Endothelial cell of umbilical vein (primary cell): ENCODE results near the gene HHEX. TPM values are rescaled to one million over a fixed set of nuclear protein-coding genes. Genes with fewer than 3 reads are reported as not detected.

Source experiments
- BruUV-seq: library from RNA; stranded (reverse); fragments of 400-500 nt; replicated peaks from 2 replicates; lab custom pipeline; 2021; lab: Mats Ljungman, UMichigan
- CTCF ChIA-PET: fragments of 300-600, 350-600 bp; sonication (Branson Sonifier 250); formaldehyde crosslinking; loops from one replicate; lab custom pipeline; 2021; ENCODE audit warnings: antibody characterized with exemption, inconsistent platforms; lab: Charles Lee
- POLR2A ChIA-PET: fragments of 300-600, 350-600 bp; sonication (Branson Sonifier 250); formaldehyde crosslinking; loops from one replicate; lab custom pipeline; 2021; ENCODE audit warnings: antibody characterized with exemption, inconsistent platforms; lab: Charles Lee
- DNase-seq: peaks from one replicate; pipeline ENCODE4 v3.0.0-alpha.2; 2011; ENCODE audit warnings: low read depth, low spot score
- FAIRE-seq: peaks from 2 replicates; lab custom pipeline; 2011; peaks lifted over from hg19 to GRCh38; lab: Jason Lieb, UNC
- H2AFZ ChIP-seq: 2 replicates; pipeline ENCODE4 v1.6.0; 2012; ENCODE audit warnings: low read depth, low read length, control low read depth, inconsistent platforms
- H3K27ac ChIP-seq: 2 replicates; pipeline ENCODE4 v1.5.1; 2011; ENCODE audit warnings: low read depth, mild to moderate bottlenecking, control low read depth, low read length, moderate library complexity; ENCODE audit not compliant: insufficient read depth
- H3K27me3 ChIP-seq, 2 experiments: 2 replicates each; pipeline versions ENCODE4 v1.6.0 to v1.6.1; 2011; ENCODE audit warnings: low read length in 2 of 2, mixed read lengths in 1 of 2; ENCODE audit not compliant: control insufficient read depth in 2 of 2, insufficient read depth in 2 of 2
- H3K36me3 ChIP-seq, 2 experiments: 2 replicates in 1 of 2; 3 replicates in 1 of 2; pipeline ENCODE4 v1.5.1; 2011; ENCODE audit warnings: low read length in 2 of 2, mild to moderate bottlenecking in 1 of 2, moderate library complexity in 1 of 2; ENCODE audit not compliant: control insufficient read depth in 2 of 2, insufficient read depth in 2 of 2; ENCODE audit errors: extremely low read depth in 1 of 2
- H3K4me1 ChIP-seq: 3 replicates; pipeline ENCODE4 v1.5.1; 2011; ENCODE audit warnings: mild to moderate bottlenecking, low read length; ENCODE audit not compliant: control insufficient read depth, insufficient read depth; ENCODE audit errors: extremely low read depth
- H3K4me2 ChIP-seq: 2 replicates; pipeline ENCODE4 v1.6.1; 2011; ENCODE audit warnings: low read length, control low read depth, mixed read lengths; ENCODE audit not compliant: insufficient read depth
- H3K4me3 ChIP-seq, 3 experiments: fragments of 200-600 bp in 1 of 3; sonication (generic), shearing (Covaris generic) in 1 of 3; replicated peaks in 1 of 3; 2 replicates each; pipeline ENCODE4 v1.5.1; 2011 to 2016; ENCODE audit warnings: control low read depth in 3 of 3, low read length in 3 of 3, mild to moderate bottlenecking in 2 of 3, inconsistent platforms in 1 of 3, low read depth in 1 of 3, moderate library complexity in 1 of 3; ENCODE audit not compliant: insufficient read depth in 1 of 3
- H3K79me2 ChIP-seq: 2 replicates; pipeline ENCODE4 v1.6.0; 2012; ENCODE audit warnings: low read length, inconsistent platforms; ENCODE audit not compliant: control insufficient read depth, insufficient read depth
- H3K9ac ChIP-seq: replicated peaks from 2 replicates; pipeline ENCODE3; 2011; ENCODE audit warnings: low read length, control low read depth; ENCODE audit not compliant: insufficient read depth; ENCODE audit errors: extremely low read depth
- H3K9me1 ChIP-seq: replicated peaks from 3 replicates; pipeline ENCODE4 v1.6.0; 2011; ENCODE audit warnings: mild to moderate bottlenecking, low read length; ENCODE audit not compliant: control insufficient read depth, insufficient read depth; ENCODE audit errors: extremely low read depth
- H3K9me3 ChIP-seq: replicated peaks from 2 replicates; pipeline ENCODE4 v1.5.1; 2012; ENCODE audit warnings: low read length, inconsistent platforms; ENCODE audit not compliant: control insufficient read depth, insufficient read depth
- H4K20me1 ChIP-seq: replicated peaks from 2 replicates; pipeline ENCODE3; 2011; ENCODE audit warnings: mild to moderate bottlenecking, low read length; ENCODE audit not compliant: control insufficient read depth, insufficient read depth; ENCODE audit errors: extremely low read depth
- EZH2 ChIP-seq: IDR thresholded peaks from 2 replicates; pipeline ENCODE4 v1.6.1; 2012; ENCODE audit warnings: borderline replicate concordance, low read depth, mild to moderate bottlenecking, moderate library complexity, low read length, inconsistent platforms; ENCODE audit not compliant: severe bottlenecking
- FOS ChIP-seq: IDR thresholded peaks from 2 replicates; pipeline ENCODE4 v1.6.1; 2011; ENCODE audit warnings: mild to moderate bottlenecking, low read length, moderate library complexity, borderline replicate concordance; ENCODE audit not compliant: insufficient read depth
- GATA2 ChIP-seq: IDR thresholded peaks from 2 replicates; pipeline ENCODE4 v1.7.0; 2011; ENCODE audit warnings: low read depth, mild to moderate bottlenecking, moderate library complexity, mixed read lengths, low read length; ENCODE audit not compliant: insufficient read length, insufficient read depth
- JUN ChIP-seq: IDR thresholded peaks from 2 replicates; pipeline ENCODE4 v1.6.1; 2011; ENCODE audit warnings: borderline replicate concordance, low read depth; ENCODE audit not compliant: insufficient read length, insufficient read depth
- MYC ChIP-seq: IDR thresholded peaks from one replicate; pipeline ENCODE4 v1.6.1; 2011; ENCODE audit warnings: mild to moderate bottlenecking, low read depth, low read length
- POLR2A ChIP-seq: IDR thresholded peaks from 2 replicates; pipeline ENCODE4 v1.6.1; 2012; ENCODE audit warnings: low read depth, mild to moderate bottlenecking, control low read depth, low read length
- POLR2AphosphoS5 ChIP-seq: IDR thresholded peaks from 2 replicates; pipeline ENCODE4 v1.6.1; 2012; ENCODE audit warnings: low read depth, mild to moderate bottlenecking, control low read depth, low read length, moderate library complexity; ENCODE audit not compliant: insufficient read depth
- dilution Hi-C: fragments of 300-500 bp; cut with MboI; formaldehyde crosslinking; loops from one replicate; pipeline ENCODE4 v1.15.0; 2019; ENCODE audit warnings: low sequenced_read_pairs; ENCODE audit not compliant: extremely low pct_ligation_motif_present
- intact Hi-C: fragments of 100-400 bp; cut with micrococcal nuclease; formaldehyde crosslinking; loops from one replicate; pipeline ENCODE4 v1.10.0; 2022
- polyA plus RNA-seq, 4 experiments: library from polyadenylated mRNA; depleted of rRNA in 3 of 4; stranded (reverse) in 3 of 4; unstranded in 1 of 4; fragments of >200 nt; gene quantifications; 2 replicates each; pipeline versions ENCODE4 v1.2.1 to v1.2.3, GENCODE V29; 2011 to 2012; ENCODE audit warnings: missing spikeins in 1 of 4
- total RNA-seq: library from RNA; stranded (reverse); gene quantifications from 2 replicates; pipeline ENCODE4 v1.2.3, GENCODE V29; 2021
- TF ChIP-seq, protein P1 (sequence below): IDR thresholded peaks from 2 replicates; pipeline ENCODE4 v1.6.1; 2011; ENCODE audit not compliant: insufficient read depth, insufficient read length
- TF ChIP-seq, protein P2 (sequence below), 2 donors: IDR thresholded peaks; 1 replicate in 1 of 2; 2 replicates in 1 of 2; pipeline ENCODE4 v1.5.1; 2011; ENCODE audit warnings: low read length in 2 of 2, mild to moderate bottlenecking in 2 of 2, moderate library complexity in 2 of 2, control low read depth in 1 of 2, inconsistent platforms in 1 of 2, low read depth in 1 of 2; ENCODE audit not compliant: insufficient read depth in 1 of 2; ENCODE audit errors: extremely low read depth in 1 of 2

Gene HHEX
- total and polyA plus RNA-seq, 2 donors (not counting 3 experiments of a cell fraction or from before 2014, with no cell fraction given): 81.0 to 110 TPM

GRCh38 chr10:92692697-92693533 lies 3.2 kb downstream of the HHEX start:
- H3K36me3 ChIP-seq: peaks cover 2 to 29% of the 10 kb centered on the region in 2 experiments
- ChIA-PET POLR2A (interaction anchor here (1.1 to 2.0 kb wide), 2 partner anchors 130 to 150 kb away, joined by 3 to 6 read pairs; no protein-coding TSS in a partner anchor), CTCF (interaction anchor here (1.1 to 5.6 kb wide), 6 partner anchors 11 to 155 kb away, joined by 3 to 61 read pairs (median 6); partner anchors contain the start of gene EXOC6)
- H3K4me2 ChIP-seq: peak overlapping the region; percentile 100
- TF ChIP-seq POLR2AphosphoS5 (no peak), JUN (no peak), FOS (no peak), MYC (no peak), EZH2 (no peak), POLR2A (no peak), GATA2 (no peak)
- TF ChIP-seq, protein P1, sequence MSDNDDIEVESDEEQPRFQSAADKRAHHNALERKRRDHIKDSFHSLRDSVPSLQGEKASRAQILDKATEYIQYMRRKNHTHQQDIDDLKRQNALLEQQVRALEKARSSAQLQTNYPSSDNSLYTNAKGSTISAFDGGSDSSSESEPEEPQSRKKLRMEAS: no peak
- TF ChIP-seq, protein P2, sequence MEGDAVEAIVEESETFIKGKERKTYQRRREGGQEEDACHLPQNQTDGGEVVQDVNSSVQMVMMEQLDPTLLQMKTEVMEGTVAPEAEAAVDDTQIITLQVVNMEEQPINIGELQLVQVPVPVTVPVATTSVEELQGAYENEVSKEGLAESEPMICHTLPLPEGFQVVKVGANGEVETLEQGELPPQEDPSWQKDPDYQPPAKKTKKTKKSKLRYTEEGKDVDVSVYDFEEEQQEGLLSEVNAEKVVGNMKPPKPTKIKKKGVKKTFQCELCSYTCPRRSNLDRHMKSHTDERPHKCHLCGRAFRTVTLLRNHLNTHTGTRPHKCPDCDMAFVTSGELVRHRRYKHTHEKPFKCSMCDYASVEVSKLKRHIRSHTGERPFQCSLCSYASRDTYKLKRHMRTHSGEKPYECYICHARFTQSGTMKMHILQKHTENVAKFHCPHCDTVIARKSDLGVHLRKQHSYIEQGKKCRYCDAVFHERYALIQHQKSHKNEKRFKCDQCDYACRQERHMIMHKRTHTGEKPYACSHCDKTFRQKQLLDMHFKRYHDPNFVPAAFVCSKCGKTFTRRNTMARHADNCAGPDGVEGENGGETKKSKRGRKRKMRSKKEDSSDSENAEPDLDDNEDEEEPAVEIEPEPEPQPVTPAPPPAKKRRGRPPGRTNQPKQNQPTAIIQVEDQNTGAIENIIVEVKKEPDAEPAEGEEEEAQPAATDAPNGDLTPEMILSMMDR (IDR thresholded peaks at IDR 0.05; ENCODE audit: extremely low read depth in 1 of 2, insufficient read depth in 1 of 2, low read depth in 1 of 2, low read length in 2 of 2): no peak
- no TSS peak for BruUV-seq
- intact Hi-C loops: no loop called here
- FAIRE-seq (no peak), DNase-seq (peak; percentile 29)
- H3K9me3 ChIP-seq: no peaks in the 10 kb centered on the region
- peak overlapping the region; percentile 48 to 98 (median 91) for H3K4me3 ChIP-seq
- H2AFZ ChIP-seq: no peak overlapping the region
- peaks cover 56% of the 10 kb centered on the region for H3K4me1 ChIP-seq
- dilution Hi-C loops: no loop called here
- H3K27me3 ChIP-seq: no peaks in the 10 kb centered on the region
- H3K27ac ChIP-seq: peak overlapping the region; percentile 73
- peaks cover 3% of the 10 kb centered on the region for H4K20me1 ChIP-seq
- no peaks in the 10 kb centered on the region for H3K9me1 ChIP-seq
- H3K79me2 ChIP-seq: peaks cover 56% of the 10 kb centered on the region
- H3K9ac ChIP-seq: peak overlapping the region; percentile 93
